ENCODE measurements around the gene DUSP14. TPM values are rescaled to one million over a fixed set of nuclear protein-coding genes. Genes with fewer than 3 reads are reported as not detected.
A peak's percentile ranks its signal among the peaks of the same experiment; 100 is the strongest.

Gene DUSP14
- total RNA-seq, 1 experiment from 2014 or later, result 22.4 TPM

GRCh38 chr17:37492167-37492566 is 2.5 kb downstream of the DUSP14 start:
- ChIA-PET POLR2A (interaction anchor here (0.5 to 0.7 kb wide), 2 partner anchors 9 to 1850 kb away, joined by 3 to 4 read pairs; no protein-coding TSS in a partner anchor), CTCF (interaction anchor here (2.1 kb wide), 1 partner anchor 14 kb away, joined by 7 read pairs; no protein-coding TSS in a partner anchor)
- Mint-ChIP-seq H3K27me3 (ENCODE audit: low read depth) (peaks cover 3% of the 10 kb centered on the region; the same call in 1 of the 2 replicates), H3K4me3 (peak overlapping the region; percentile 93), H3K4me1 (peaks cover 52% of the 10 kb centered on the region), H3K9me3 (no peaks in the 10 kb centered on the region), H3K27ac (no peak overlapping the region), H3K36me3 (0 out of 2 replicates have a peak, but pooled peaks cover 4% of the 10 kb centered on the region)
- DNase-seq (ENCODE audit: low spot score), result no peak
- ATAC-seq, result no peak
- TF ChIP-seq SOX15 (CRISPR knock-in tag; IDR thresholded peaks at IDR 0.05) (no peak), JAZF1 (CRISPR knock-in tag; IDR thresholded peaks at IDR 0.05) (no peak), NR2C2 (CRISPR knock-in tag; IDR thresholded peaks at IDR 0.05) (no peak), E2F1 (CRISPR knock-in tag; IDR thresholded peaks at IDR 0.05) (no peak), ZNF281 (CRISPR knock-in tag; IDR thresholded peaks at IDR 0.05) (no peak), NFYB (CRISPR knock-in tag; conservative IDR thresholded peaks at IDR 0.05; ENCODE audit: low read depth) (no peak), CBFB (CRISPR knock-in tag; IDR thresholded peaks at IDR 0.05; ENCODE audit: low read depth) (no peak)

- no peak for ATAC-seq
- peaks cover 6% of the 10 kb centered on the region; the same call in 1 of the 2 replicates for H3K36me3 Mint-ChIP-seq
- TF ChIP-seq FOXP1 (CRISPR knock-in tag; IDR thresholded peaks at IDR 0.05; ENCODE audit: borderline replicate concordance), result no peak
- no peak overlapping the region for H3K27ac Mint-ChIP-seq
- no peak for DNase-seq (ENCODE audit: low spot score)
- no peaks in the 10 kb centered on the region for H3K9me3 Mint-ChIP-seq
- no peak overlapping the region for H3K4me3 Mint-ChIP-seq
- no peaks in the 10 kb centered on the region for H3K27me3 Mint-ChIP-seq (ENCODE audit: low read depth)
- ChIA-PET POLR2A (no interaction called here), CTCF (interaction anchor here (1.3 to 2.0 kb wide), 2 partner anchors 13 to 77 kb away, joined by 5 to 19 read pairs; no protein-coding TSS in a partner anchor)
- peaks cover 45% of the 10 kb centered on the region for H3K4me1 Mint-ChIP-seq
Measured at GRCh38 chr17:37493249-37494027, 3.7 kb downstream of the DUSP14 start.

GRCh38 chr17:37494401-37494831 is 4.7 kb downstream of the DUSP14 start:
- H3K27ac Mint-ChIP-seq, result peak overlapping the region; percentile 20
- H3K4me1 Mint-ChIP-seq, result peaks cover 41% of the 10 kb centered on the region
- no peaks in the 10 kb centered on the region for H3K9me3 Mint-ChIP-seq
- H3K4me3 Mint-ChIP-seq, result no peak overlapping the region
- no peaks in the 10 kb centered on the region for H3K27me3 Mint-ChIP-seq (ENCODE audit: low read depth)
- ATAC-seq, result no peak
- peaks cover 6% of the 10 kb centered on the region; the same call in 1 of the 2 replicates for H3K36me3 Mint-ChIP-seq
- POLR2A ChIA-PET, result no interaction called here
- CTCF ChIA-PET, result interaction anchor here (0.9 to 2.0 kb wide), 7 partner anchors 10 to 122 kb away, joined by 3 to 19 read pairs (median 5); no protein-coding TSS in a partner anchor
- DNase-seq (ENCODE audit: low spot score), result no peak
- TF ChIP-seq ZNF121 (CRISPR knock-in tag; IDR thresholded peaks at IDR 0.05) (peak; percentile 10; the same call in 1 of the 2 replicates), MXD4 (CRISPR knock-in tag; IDR thresholded peaks at IDR 0.05; ENCODE audit: borderline replicate concordance) (no peak), PRRX2 (CRISPR knock-in tag; IDR thresholded peaks at IDR 0.05) (no peak), ZMAT4 (CRISPR knock-in tag; IDR thresholded peaks at IDR 0.05) (no peak), ZNF416 (CRISPR knock-in tag; IDR thresholded peaks at IDR 0.05) (no peak), ETV6 (CRISPR knock-in tag; IDR thresholded peaks at IDR 0.05) (no peak), SMAD4 (CRISPR knock-in tag; IDR thresholded peaks at IDR 0.05) (no peak)

All from WTC11 (cell line).